ENCODE results near the gene MLLT10.
A peak's percentile ranks its signal among the peaks of the same experiment; 100 is the strongest.
"Not testable (repeated sequence)": the region's sequence is repeated elsewhere in the genome, so short reads cannot be mapped to it uniquely, and the experiment has no call there.

Gene MLLT10

DNA sequence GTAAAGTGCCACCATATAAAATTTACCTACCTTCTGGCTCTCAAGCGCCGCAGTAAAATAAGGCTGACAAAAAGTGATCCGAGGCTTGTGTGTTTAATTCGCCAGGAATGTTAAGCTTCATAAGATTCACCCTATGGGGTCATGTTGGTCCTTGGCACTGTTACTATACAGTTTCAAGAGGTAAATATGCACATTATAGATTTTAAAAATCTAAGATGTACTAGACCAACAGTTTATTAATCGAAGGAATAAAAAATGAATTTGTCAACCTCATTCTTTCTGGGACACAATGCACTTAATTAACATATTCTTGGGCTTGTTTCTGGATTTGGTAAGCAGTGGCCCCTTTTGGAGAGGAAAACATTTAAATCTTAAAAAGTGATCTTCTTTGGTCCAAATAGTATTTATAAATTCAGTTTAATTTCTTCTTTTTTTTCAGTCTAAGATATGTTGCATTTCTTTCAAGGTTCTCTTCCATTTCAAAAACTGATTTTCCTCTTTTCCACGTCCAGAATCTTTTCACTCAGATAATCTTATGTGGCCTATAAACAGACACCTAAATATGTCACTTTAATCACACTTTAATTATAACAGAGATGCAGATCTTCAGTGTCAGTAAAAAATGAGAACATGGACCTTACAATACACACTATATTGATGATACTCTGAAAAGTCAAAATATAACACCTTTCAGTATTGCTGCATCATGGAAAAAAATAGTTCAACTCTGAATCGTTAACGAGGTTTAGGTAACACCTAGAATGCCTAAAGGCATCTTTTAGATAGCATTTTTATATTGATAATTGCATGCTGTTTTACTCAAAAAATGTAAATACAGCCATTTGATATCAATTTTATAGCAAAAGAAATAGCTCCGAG, 4.8 kb upstream of the MLLT10 start:
- no peak for DNase-seq

DNA sequence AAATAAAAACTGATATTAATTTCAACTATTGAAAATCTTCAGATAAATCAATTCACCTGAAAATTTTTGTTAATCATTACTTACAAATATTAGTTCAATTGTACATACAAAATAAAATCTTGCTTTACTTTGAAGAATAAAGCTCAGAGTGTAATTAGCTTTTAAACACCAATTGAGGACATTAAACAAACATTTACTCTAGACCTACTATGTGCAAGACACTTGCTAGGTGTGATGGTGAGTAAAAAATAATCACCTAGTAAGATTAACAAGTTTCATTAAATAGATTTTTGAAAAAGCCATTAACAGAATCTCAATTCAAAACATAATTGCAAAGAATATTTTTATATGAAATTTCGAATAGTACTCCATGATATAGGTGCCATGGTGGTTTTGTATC, 3.9 kb upstream of the MLLT10 start:
- no peak for DNase-seq

- no peak for DNase-seq
These were observed 3.4 kb upstream of the MLLT10 start for GRCh38 chr10:21530641-21531040.

DNA sequence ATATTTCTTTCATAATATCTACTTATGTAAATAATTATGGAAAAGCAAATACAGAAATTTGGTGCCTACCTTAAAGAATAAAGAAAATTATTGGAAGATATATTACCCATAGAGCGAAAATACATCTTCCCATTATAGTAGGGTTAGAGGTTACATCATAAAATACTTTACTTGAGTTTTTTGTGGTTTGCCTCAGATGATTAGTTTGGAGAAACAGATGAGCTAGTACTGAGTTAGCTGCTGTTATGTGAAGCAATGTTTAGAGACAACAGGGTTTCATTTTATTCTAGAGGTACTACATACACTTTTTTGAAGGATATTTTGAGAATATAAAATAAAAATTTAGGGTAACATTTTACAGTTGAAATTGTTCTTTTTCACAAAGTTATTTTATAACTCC, 2.9 kb upstream of the MLLT10 start:
- no peak for DNase-seq

DNA sequence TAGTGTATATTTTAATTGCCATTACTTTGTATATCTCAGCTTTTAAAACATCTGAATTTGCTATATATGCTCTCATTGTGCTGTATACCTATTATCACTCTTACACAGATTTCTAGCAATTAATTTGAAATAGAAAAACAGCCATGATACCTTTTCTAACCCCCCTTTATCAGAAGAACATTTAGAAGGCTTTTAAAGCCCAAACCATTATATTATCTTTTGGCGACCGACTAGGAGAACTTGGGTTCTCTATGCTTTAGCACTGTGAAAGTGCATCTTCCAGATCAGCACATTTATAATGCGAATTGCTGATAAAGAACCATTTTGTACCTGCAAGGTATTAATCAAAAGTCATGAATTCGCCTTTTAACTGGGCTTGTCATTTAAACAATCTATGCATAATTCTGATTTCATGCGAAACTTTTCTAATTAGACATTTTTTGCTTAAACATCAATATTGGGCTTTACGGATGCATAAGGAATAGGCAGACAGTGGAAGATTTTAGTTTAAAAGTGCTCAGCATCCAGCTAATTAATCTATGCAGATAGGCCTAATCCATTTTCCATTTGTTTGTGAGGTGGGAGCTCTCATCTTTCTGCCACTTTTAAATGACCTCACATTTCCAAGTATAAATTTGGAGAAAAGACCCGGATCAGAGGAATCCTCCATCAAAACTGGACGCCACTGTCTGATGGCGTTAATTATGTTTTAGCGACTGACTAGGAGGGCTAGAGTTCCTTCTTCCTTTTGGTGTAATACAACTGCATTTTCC, 1.2 kb upstream of the MLLT10 start:
- no peak for DNase-seq

DNA sequence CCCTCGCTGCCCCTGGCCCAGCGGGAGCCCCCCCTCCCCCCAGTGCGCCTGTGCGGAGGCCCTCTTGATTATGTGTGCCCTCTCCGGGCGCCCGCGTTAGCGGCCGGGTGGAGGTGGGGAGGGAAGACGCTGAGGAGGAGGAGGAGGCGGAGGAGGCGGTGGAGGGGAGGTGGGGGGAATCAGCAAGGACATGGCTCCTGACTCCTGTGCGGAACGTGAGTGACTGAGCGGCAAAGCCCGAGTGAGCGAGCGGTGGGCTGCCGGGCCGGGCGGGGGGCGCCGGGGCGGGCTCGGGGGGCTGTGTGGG, 201 bp downstream of the MLLT10 start:
- DNase-seq: no peak

DNA sequence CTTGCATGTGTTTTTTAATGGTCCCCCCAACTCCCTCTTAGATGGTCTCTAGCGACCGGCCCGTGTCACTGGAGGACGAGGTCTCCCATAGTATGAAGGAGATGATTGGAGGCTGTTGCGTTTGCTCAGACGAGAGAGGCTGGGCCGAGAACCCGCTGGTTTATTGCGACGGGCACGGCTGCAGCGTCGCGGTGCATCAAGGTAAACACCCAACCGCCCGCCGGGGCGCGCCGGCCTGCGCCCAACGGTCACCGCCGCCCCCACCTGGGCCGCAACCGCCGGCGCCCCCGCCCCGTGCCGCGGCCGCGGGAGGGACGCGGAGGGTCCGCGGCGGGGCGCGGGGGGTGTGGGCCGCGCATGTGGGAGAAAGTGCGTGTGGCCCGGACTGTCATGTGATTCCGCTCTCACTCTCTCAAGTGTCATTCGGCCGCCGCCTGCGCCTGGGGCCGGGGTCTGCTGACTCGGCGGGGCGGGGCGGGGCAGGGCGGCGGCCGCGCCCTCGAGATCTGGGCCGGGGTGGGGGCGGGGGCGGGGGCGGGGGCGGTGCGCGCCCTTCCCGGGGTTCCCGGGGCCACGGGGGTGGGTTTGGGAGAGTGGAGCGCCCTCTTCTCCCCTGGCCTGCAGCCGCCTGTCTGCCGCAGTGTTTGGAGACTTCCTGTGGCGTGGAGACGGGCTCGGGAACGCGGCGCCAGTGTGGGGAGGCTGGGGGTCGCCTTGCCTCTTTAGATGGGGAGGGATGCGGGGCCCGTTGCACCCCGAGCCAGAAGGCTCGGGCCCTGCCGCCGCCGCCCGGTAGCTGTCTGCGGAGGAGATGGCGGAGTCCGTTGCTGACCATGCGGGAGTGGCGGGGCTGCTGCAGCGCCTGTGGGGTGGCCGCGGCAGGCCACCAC, 817 bp downstream of the MLLT10 start:
- peak; percentile 76 for DNase-seq

DNA sequence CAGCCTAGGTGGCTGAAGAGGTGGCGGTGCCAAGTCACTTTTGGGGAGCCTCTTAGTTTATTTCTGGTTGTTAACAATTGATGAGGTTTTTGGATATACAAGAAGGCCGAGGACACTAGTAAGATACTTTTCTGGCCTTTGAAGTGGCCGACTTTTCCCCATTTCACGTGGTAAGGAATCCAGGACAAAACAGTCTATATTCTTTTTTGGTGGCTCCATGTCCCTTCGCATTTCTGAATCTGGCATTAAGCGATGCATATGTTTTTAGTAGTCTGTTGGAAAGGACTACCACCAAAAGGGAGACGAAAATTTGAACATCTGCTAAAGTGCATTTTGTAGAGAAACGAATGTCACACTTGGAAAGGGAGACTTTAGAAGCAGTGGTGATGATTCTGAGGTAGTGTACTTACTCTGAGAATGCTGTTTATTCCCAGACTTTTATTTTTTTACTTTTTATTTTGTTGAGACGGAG, 1.5 kb downstream of the MLLT10 start:
- DNase-seq: peak; percentile 55

DNA sequence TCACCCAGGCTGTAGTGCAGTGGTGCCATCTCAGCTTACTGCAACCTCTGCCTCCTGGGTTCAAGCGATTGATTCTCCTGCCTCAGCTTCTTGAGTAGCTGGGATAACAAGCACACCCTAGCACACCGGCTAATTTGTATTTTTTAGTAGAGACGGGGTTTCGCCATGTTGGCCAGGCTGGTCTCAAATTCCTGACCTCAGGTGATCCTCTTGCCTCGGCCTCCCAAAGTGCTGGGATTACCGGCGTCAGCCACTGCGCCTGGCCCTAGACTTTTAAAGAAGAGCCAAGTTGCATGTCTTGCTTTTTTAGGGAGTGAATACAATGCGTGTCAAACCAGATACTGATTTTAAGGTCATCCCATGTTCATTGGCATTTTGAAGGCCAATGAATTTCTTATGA, 1.9 kb downstream of the MLLT10 start:
- DNase-seq: peak; percentile 35

DNA sequence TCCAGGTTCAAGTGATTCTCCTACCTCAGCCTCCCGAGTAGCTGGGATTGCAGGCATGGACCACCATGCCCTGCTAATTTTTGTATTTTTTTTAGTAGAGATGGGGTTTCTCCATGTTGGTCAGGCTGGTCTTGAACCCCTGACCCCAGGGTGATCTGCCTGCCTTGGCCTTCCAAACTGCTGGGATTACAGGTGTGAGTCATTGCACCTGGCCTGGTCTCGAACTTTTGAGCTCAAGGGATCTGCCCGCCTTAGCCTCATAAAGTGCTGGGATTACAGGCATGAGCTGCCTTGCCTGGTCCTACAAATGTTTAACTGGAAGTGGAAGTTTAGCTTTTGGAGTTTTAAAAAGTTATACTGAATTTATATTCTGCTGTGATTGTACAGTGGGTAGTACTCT, 2.8 kb downstream of the MLLT10 start:
- peak; percentile 41 for DNase-seq

- not testable (repeated sequence) for DNase-seq
These were observed 6.7 kb downstream of the MLLT10 start for GRCh38 chr10:21540701-21541100.

GRCh38 chr10:21547246-21547645, 13.2 kb downstream of the MLLT10 start:
- no peak for DNase-seq

DNA sequence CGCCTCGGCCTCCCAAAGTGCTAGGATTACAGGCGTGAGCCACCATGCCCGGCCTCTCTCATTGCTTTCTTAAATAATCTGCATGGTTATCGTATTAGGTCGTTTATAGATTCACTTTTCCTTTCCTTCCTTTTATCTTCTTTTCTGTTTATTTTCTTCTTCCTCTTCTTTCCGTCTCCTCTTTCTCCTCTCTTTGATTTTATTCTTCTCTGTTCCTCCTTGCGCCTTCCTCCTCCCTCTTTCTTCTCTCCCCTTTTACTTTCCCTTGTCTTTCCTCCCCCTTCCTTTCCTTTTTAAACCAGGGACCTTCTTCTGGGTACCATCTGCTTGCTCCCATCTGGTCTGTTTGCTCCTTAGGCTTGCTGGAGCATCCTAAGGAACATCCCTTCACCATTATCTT, 18.6 kb downstream of the MLLT10 start:
- no peak for DNase-seq

DNA sequence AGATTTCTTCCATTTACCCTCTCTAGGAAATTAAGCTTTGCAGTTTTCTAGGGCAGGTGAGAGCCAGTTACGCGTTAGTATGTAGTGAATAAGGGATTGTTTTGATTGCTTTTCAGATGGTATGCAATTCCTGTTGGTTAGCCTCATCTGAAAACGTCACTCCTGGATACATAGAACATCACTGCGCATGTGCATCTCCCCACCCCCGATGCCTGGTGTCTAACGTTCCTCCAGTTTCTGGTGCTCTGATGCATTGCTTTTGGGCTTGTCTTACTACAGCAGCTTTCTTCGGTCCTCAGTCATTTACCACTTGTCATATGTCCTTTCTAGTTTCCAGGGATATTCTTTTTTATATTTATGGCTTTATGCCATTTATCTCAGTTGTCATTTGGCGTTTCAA, 22.5 kb downstream of the MLLT10 start:
- DNase-seq: no peak

- DNase-seq: not testable (repeated sequence)
These were observed 25.0 kb downstream of the MLLT10 start for GRCh38 chr10:21558984-21559383.

GRCh38 chr10:21570761-21571521, 36.9 kb downstream of the MLLT10 start:
- no peak for DNase-seq

- DNase-seq: no peak
These were observed 38.5 kb downstream of the MLLT10 start for GRCh38 chr10:21572578-21572977.

- not testable (repeated sequence) for DNase-seq
These were observed 40.5 kb downstream of the MLLT10 start for GRCh38 chr10:21574514-21574913.

DNA sequence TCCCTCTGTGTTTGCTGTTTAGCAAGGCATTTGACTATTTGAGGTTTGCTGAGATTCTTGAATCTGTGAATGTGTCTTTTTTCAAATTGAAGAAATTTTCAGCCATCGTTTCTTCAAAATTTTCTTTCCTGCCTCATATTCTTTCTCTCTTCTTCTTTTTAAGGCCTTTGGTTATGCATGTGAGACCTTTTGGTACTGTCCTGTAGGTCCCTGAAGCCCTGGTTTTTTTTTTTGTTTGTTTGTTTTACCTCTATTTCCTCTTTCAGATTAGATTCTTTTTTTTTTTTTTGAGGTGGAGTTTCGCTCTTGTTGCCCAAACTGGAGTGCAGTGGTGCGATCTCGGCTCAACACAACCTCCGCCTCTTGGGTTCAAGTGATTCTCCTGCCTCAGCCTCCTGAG, 45.3 kb downstream of the MLLT10 start:
- DNase-seq: no peak

GRCh38 chr10:21581421-21581834, 47.4 kb downstream of the MLLT10 start:
- peak; percentile 61 for DNase-seq

DNA sequence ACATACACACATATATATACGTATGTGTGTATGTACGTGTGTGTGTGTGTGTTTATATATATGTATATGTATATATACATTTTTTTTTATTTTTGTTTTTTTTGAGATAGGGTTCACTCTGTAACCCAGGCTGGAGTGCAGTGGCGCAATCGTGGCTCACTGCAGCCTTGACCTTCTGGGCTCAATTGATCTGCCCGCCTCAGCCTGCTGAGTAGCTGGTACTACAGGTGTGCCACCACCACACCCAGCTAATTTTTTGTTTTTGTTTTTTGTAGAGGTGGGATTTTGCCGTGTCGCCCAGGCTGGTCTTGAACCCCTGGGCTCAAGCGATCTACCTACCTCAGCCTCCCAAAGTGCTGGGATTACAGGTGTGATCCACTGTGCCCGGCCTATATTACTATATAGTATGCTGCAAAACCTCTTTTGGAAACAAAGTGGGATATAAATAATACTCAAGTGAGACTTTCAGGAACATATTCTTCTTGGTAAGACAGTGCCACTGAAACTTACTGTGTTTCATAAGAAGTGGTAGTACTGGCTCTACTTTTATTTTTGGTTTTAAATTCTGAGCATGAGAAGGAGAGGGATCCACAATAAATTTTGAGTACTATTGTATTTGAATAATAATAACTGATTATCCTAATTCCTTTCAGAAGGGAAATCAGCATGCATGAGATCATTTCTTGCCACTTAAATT, 51.0 kb downstream of the MLLT10 start:
- no peak for DNase-seq

DNA sequence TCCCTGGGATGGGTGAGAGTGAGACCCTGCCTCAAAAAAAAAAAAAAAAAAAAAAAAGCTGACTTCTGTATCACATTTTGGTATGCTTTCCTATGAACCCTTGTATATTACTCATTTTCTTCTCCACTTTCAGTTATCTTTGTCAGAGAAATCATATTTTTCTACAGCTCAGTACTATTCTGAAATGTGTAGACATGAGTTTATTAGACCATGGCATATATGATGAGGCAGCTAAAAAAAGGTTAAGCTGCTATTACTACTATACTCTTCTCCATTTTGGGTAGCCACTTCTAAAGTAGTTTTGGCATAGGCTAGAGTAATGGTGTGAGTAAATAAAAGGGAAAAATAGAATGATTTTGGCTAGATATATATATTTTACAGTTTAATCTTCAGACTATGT, 53.4 kb downstream of the MLLT10 start:
- DNase-seq: no peak

Data from activated CD8-positive, alpha-beta memory T cell treated with anti-CD3 and anti-CD28 coated beads for 24 hours (primary cell).